Naive thymus-derived CD8-positive, alpha-beta T cell (primary cell): ENCODE measurements around the gene FGF1. TPM values are rescaled to one million over a fixed set of nuclear protein-coding genes. Genes with fewer than 3 reads are reported as not detected.

Source experiments
- ATAC-seq, 2 donors: fragments of 150-1000 bp; cut with Tn5 transposase in 1 of 2; sonication (Bioruptor Pico), chemical (Tn5 transposase) in 1 of 2; 1 replicate in 1 of 2; 2 replicates in 1 of 2; pipeline ENCODE4 v1.10.0; 2021; ENCODE audit warnings: mild to moderate bottlenecking in 2 of 2, moderate library complexity in 2 of 2
- POLR2A ChIA-PET: fragments of 350-600 bp; sonication (Branson Sonifier 250); formaldehyde crosslinking; loops from one replicate; lab custom pipeline; 2021; ENCODE audit warnings: antibody characterized with exemption; lab: Charles Lee
- DNase-seq, 10 donors: peaks; one replicate each; pipeline versions ENCODE4 v3.0.0 to v3.0.0-alpha.2; 2020 to 2022
- H3K27ac Mint-ChIP-seq, 10 donors: one replicate each; pipeline ENCODE4 v1.8.0; 2020 to 2022; ENCODE audit warnings: mild to moderate bottlenecking in 10 of 10, mixed read lengths in 10 of 10, moderate library complexity in 4 of 10, inconsistent platforms in 1 of 10
- H3K27me3 Mint-ChIP-seq, 5 donors: one replicate each; pipeline ENCODE4 v1.8.0; 2021 to 2022; ENCODE audit warnings: mixed read lengths in 5 of 5
- H3K36me3 Mint-ChIP-seq, 3 donors: one replicate each; pipeline ENCODE4 v1.8.0; 2020 to 2022; ENCODE audit warnings: mixed read lengths in 3 of 3, mild to moderate bottlenecking in 2 of 3, inconsistent platforms in 1 of 3
- H3K4me1 Mint-ChIP-seq, 4 donors: one replicate each; pipeline ENCODE4 v1.8.0; 2021 to 2022; ENCODE audit warnings: mixed read lengths in 4 of 4
- H3K4me3 Mint-ChIP-seq, 10 donors: one replicate each; pipeline ENCODE4 v1.8.0; 2020 to 2022; ENCODE audit warnings: mild to moderate bottlenecking in 10 of 10, mixed read lengths in 10 of 10, moderate library complexity in 6 of 10, inconsistent platforms in 1 of 10
- H3K9me3 Mint-ChIP-seq, 9 donors: one replicate each; pipeline ENCODE4 v1.8.0; 2020 to 2022; ENCODE audit warnings: mixed read lengths in 9 of 9, mild to moderate bottlenecking in 3 of 9, inconsistent platforms in 1 of 9, moderate library complexity in 1 of 9
- polyA plus RNA-seq, 3 donors: library from polyadenylated mRNA; unstranded; fragments of 300-500 nt; fragmentation: Illumina TruSeq; gene quantifications; one replicate each; pipeline ENCODE4 v1.2.3, GENCODE V29; 2021
- total RNA-seq, 8 experiments: library from RNA in 2 of 8; stranded (reverse) in 2 of 8; gene quantifications; one replicate each; pipeline ENCODE4 v1.2.3 and lab custom pipeline; 2021 to 2026

The FGF1 gene
- total and polyA plus RNA-seq, 5 experiments from 2014 or later = not detected

DNA sequence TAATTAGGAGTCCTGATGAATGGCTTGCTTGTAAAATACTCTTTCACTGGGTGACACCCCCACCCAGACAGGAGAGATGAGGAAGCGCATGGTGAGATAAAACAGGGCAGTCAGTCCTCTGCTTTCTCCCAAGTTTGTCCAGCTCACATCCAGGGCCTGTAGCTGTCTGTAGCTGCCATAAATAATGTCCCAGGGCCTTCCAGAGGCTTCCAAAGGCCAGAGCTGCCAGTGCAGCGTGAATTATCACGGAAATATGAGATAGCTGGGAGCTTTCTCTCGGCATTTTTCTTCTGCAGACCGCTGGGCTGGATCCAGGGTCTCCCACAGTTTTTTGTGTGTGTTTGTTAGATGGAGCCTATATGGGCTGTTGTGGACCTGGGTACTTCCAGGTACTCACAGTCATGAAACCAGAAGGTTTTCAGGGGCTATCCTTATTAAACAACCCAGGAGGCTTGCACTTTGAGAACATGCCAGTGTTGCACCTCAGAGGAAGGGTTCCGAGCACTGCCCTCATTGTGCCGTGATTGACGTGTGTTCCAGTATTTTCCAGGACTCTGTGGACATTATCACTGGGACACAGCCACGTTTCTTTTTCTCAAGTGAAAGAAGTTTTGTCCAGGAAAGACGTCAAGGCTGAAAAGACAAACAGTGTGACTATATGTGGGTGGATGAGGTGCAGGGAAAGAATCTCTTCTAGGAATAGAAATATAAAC, 117.5 kb downstream of the FGF1 start:
- Mint-ChIP-seq H3K9me3 (no peaks in the 10 kb centered on the region), H3K27ac (no peak overlapping the region), H3K27me3 (peaks cover 0 to 5% (median 0%) of the 10 kb centered on the region in 5 donors), H3K36me3 (peaks cover 0 to 1% (median 0%) of the 10 kb centered on the region in 3 donors), H3K4me1 (no peaks in the 10 kb centered on the region), H3K4me3 (no peak overlapping the region)
- ATAC-seq = no peak
- POLR2A ChIA-PET = no interaction called here
- no peak for DNase-seq

DNA sequence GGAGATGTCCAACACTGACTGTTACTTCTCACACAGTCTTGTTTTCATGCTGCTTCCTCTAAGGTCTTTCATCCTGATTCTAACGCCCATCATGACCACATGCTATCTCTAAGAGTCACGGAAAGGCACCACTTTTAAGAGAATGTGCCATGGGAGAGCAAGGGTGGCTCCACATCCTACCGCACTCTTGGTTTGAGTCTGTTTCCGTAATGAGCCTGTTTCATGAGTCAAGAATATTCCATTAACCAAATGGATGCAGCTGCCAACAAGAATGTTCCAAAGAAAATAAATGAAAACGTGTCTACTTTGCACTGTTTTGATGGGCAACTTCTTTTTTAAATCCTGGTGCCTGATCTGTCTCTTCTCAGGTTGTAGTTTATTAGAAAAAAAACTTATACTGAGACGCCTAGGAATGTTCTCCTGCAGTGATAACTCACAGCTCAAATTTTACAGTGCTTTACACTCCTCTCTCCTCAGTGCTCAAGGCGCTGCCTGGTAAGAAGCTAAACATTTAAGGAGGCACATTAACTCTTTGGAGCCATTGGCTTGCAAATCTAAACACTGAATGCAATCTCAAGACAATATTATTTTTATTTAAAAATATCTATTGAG, 124.3 kb downstream of the FGF1 start:
- Mint-ChIP-seq H3K27me3 (peaks cover 0 to 10% (median 0%) of the 10 kb centered on the region in 5 donors), H3K36me3 (peaks cover 0 to 2% (median 0%) of the 10 kb centered on the region in 3 donors), H3K9me3 (no peaks in the 10 kb centered on the region), H3K4me3 (no peak overlapping the region), H3K4me1 (no peaks in the 10 kb centered on the region), H3K27ac (no peak overlapping the region)
- ATAC-seq (no peak), DNase-seq (no peak)
- POLR2A ChIA-PET = no interaction called here

DNA sequence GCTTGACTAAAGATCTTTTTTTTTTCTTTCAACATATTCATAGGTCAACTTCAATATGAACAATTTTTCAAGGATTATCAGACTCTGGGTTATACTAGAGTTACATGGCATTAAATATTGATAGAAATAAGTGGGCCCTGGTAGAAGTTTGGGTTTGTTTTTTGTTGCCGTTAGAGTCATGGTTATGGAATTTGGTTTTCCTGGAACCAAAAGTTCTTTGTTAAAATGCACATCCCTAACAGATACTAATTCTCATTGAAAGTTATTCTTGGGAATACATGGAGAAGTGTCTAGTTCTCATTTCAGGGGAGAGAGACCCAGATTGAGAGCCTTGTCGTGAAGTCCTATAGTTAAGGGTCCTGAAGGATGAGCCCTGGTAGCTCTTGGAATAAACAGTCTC, 124.9 kb downstream of the FGF1 start:
- POLR2A ChIA-PET = no interaction called here
- no peak overlapping the region for H3K4me3 Mint-ChIP-seq
- no peak for ATAC-seq
- H3K27ac Mint-ChIP-seq = no peak overlapping the region
- H3K9me3 Mint-ChIP-seq = no peaks in the 10 kb centered on the region
- DNase-seq = no peak
- no peaks in the 10 kb centered on the region for H3K4me1 Mint-ChIP-seq
- H3K27me3 Mint-ChIP-seq = peaks cover 0 to 10% (median 0%) of the 10 kb centered on the region in 5 donors
- H3K36me3 Mint-ChIP-seq = peaks cover 0 to 2% (median 0%) of the 10 kb centered on the region in 3 donors

GRCh38 chr5:142552107-142552506, 133.8 kb downstream of the FGF1 start:
- H3K27ac Mint-ChIP-seq = peak overlapping the region in 1 of 10 donors; percentile 69
- POLR2A ChIA-PET = no interaction called here

DNA sequence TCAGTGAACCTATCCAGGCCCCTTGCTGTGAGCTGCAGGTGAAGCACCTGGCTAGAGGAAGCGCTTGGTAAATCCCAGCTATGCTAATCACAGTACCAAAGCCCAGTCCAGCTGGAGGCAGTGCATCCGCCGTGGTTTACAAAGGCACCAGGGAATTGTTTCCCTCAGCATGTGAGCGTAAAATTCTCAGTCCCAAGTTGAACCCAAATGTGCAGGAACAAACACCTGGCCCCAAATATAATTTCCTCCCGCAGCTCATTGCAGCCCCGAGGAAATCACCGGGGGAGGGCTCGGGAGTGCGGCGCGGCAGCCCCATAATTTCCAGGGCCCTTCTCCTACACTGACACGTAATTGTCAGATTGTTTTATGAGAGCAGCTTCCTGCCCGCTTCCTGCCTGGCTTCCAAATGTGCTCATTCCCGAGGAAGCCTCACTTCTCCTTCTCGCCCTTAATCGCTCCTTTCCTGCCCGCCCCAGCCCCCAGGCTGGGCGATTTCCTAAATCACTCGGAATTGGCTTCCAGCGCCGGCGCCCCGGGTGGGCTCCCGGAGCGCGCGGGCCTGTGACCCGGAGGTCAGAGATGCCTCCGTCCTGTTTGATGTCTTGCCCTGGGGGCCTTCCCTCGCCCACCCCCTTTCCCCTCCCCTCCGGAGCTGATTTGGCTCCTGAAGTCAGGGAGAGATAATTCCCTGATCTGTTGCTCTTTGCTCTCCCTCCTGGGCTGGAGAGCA, 134.4 kb downstream of the FGF1 start:
- POLR2A ChIA-PET = no interaction called here
- no peak for ATAC-seq
- no peak for DNase-seq
- peaks cover 15 to 44% (median 27%) of the 10 kb centered on the region in 5 donors for H3K27me3 Mint-ChIP-seq
- peak overlapping the region in 1 of 10 donors; percentile 69 for H3K27ac Mint-ChIP-seq
- H3K9me3 Mint-ChIP-seq = no peaks in the 10 kb centered on the region
- peak overlapping the region in 3 of 10 donors; percentile 10 to 31 (median 26) for H3K4me3 Mint-ChIP-seq
- no peaks in the 10 kb centered on the region for H3K36me3 Mint-ChIP-seq
- H3K4me1 Mint-ChIP-seq = peaks cover 4 to 17% (median 15%) of the 10 kb centered on the region in 4 donors

More at GRCh38 chr5:142552107-142552506, 133.8 kb downstream of the FGF1 start:
- ATAC-seq (no peak), DNase-seq (no peak)
- H3K9me3 Mint-ChIP-seq = no peaks in the 10 kb centered on the region
- no peaks in the 10 kb centered on the region for H3K36me3 Mint-ChIP-seq
- H3K4me1 Mint-ChIP-seq = peaks cover 4 to 17% (median 15%) of the 10 kb centered on the region in 4 donors
- peaks cover 15 to 44% (median 27%) of the 10 kb centered on the region in 5 donors for H3K27me3 Mint-ChIP-seq
- H3K4me3 Mint-ChIP-seq = peak overlapping the region in 2 of 10 donors; percentile 10 to 26

DNA sequence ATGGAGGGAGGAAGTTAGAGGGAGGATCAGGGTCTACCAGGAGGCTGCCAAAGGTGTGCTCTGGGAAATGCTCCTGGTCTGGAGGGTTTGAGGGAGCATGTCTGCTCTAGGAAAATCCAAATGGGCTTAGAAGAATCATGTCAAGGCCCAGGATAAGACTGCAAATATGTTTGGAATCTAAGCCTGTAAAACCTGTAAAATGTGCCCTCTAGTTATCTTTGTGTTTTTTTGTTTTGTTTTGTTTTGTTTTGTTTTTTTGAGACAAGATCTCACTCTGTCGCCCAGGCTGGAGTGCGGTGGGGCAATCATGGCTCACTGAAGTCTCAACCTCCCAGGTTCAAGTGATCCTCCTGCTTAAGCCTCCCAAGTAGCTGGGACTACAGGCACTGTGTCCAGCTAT, 135.4 kb downstream of the FGF1 start:
- H3K9me3 Mint-ChIP-seq = no peaks in the 10 kb centered on the region
- H3K36me3 Mint-ChIP-seq = no peaks in the 10 kb centered on the region
- H3K27me3 Mint-ChIP-seq = peaks cover 15 to 42% (median 27%) of the 10 kb centered on the region in 5 donors
- H3K4me1 Mint-ChIP-seq = peaks cover 4 to 17% (median 15%) of the 10 kb centered on the region in 4 donors
- no peak overlapping the region for H3K27ac Mint-ChIP-seq
- POLR2A ChIA-PET = no interaction called here
- ATAC-seq (no peak), DNase-seq (no peak)
- H3K4me3 Mint-ChIP-seq = no peak overlapping the region

GRCh38 chr5:142549834-142550233, 136.1 kb downstream of the FGF1 start:
- H3K4me1 Mint-ChIP-seq = peaks cover 4 to 17% (median 15%) of the 10 kb centered on the region in 4 donors
- ATAC-seq = no peak
- H3K36me3 Mint-ChIP-seq = no peaks in the 10 kb centered on the region
- POLR2A ChIA-PET = interaction anchor here (0.6 kb wide), 1 partner anchor 269 kb away, joined by 3 read pairs; no protein-coding TSS in a partner anchor
- no peaks in the 10 kb centered on the region for H3K9me3 Mint-ChIP-seq
- H3K27me3 Mint-ChIP-seq = peaks cover 15 to 40% (median 27%) of the 10 kb centered on the region in 5 donors
- H3K4me3 Mint-ChIP-seq = no peak overlapping the region
- DNase-seq = no peak
- no peak overlapping the region for H3K27ac Mint-ChIP-seq

- H3K4me1 Mint-ChIP-seq = peaks cover 7 to 17% (median 15%) of the 10 kb centered on the region in 4 donors
- POLR2A ChIA-PET = no interaction called here
- peak; percentile 37 to 44 for ATAC-seq
- peaks cover 19 to 39% (median 25%) of the 10 kb centered on the region in 5 donors for H3K27me3 Mint-ChIP-seq
- peak in 3 of 10 donors; percentile 11 to 25 (median 25) for DNase-seq
- H3K27ac Mint-ChIP-seq = no peak overlapping the region
- H3K9me3 Mint-ChIP-seq = no peaks in the 10 kb centered on the region
- no peak overlapping the region for H3K4me3 Mint-ChIP-seq
- no peaks in the 10 kb centered on the region for H3K36me3 Mint-ChIP-seq
Measured at GRCh38 chr5:142548739-142549275, 137.1 kb downstream of the FGF1 start.

DNA sequence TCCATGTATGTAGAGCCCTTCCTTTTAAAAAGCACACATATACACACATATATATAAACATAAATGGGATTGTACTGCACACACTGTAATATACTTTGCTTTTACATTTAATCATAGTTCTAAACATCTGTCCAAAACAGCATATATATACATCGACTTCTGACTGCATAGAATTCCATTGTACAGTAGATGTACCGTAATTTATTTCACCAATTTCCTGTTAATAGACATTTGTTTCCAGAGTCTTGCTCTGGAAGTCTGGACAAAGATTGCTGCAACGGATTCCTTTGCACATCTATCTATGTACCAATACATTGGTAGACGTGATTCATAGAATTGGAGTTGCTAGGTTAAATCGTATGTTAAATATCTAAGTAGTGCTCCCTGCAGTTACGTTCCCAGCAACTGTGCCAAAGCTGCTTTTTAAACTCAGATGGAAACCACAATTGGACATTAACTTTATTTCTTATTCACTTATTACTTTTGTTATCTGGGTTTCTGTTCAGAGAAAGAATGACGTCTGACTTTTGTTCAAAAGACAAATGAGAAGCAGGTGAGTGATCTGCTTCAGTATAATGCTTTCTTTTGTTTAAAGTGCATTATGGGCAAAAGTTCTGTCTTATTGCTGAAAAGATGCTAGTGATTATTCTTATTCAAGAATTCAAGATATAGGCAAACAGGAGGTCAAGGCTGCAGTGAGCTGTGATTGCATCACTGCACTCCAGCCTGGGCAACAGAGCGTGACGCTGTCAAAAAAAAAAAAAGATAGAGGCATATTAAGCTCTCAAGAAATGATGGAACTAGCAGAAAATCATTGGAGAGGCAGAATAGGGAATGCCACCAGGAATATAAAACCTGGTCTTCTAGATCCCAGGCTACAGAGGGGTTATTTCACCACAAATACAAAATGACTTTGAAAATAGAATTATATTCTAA, 138.2 kb downstream of the FGF1 start:
- ATAC-seq = no peak
- Mint-ChIP-seq H3K36me3 (no peaks in the 10 kb centered on the region), H3K27me3 (peaks cover 18 to 38% (median 24%) of the 10 kb centered on the region in 5 donors), H3K4me1 (peaks cover 7 to 17% (median 15%) of the 10 kb centered on the region in 4 donors), H3K4me3 (no peak overlapping the region), H3K9me3 (no peaks in the 10 kb centered on the region), H3K27ac (peak overlapping the region in 1 of 10 donors; percentile 13)
- DNase-seq = no peak
- POLR2A ChIA-PET = interaction anchor here (0.6 kb wide), 1 partner anchor 449 kb away, joined by 3 read pairs; no protein-coding TSS in a partner anchor

GRCh38 chr5:142545650-142546322, 140.1 kb downstream of the FGF1 start:
- Mint-ChIP-seq H3K9me3 (no peaks in the 10 kb centered on the region), H3K27me3 (peaks cover 9 to 21% (median 16%) of the 10 kb centered on the region in 5 donors), H3K36me3 (no peaks in the 10 kb centered on the region), H3K4me1 (peaks cover 3 to 9% (median 7%) of the 10 kb centered on the region in 4 donors), H3K4me3 (no peak overlapping the region), H3K27ac (no peak overlapping the region)
- ATAC-seq (no peak), DNase-seq (no peak)
- POLR2A ChIA-PET = no interaction called here

DNA sequence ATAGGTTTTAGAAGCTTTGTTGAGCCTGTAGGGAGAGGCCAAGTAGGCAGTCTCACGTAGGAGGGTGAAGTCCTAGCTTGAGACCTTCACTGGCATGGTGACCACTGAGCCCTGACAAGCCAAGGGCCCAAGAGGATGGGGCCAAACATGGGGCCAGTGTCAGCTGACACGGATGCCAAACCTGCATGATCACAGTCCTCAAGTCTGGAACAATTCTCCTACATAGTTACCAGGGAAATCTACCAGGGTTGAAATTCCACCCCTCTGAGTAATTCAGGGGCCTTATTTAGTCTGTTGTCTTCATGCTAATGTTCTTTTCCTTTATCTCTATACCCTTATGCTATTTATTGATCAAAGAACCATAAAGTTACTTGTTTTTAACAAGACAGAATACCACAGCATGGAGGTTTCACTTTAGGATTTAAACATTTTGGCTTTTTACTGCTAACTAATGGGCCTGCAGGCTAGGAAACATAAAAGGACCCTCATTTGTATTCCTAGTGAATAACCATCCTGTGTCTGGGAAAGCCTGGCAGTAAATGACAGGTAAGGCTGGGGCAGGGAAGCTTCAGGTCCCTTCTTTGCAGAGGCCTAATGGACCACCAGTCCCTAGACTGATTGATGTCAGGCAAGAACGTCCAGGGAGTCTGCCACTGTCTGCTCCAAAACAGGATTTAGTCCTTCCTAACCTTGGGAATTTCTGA, 140.8 kb downstream of the FGF1 start:
- H3K4me3 Mint-ChIP-seq = no peak overlapping the region
- peaks cover 3 to 9% (median 7%) of the 10 kb centered on the region in 4 donors for H3K4me1 Mint-ChIP-seq
- no peaks in the 10 kb centered on the region for H3K36me3 Mint-ChIP-seq
- POLR2A ChIA-PET = no interaction called here
- DNase-seq (no peak), ATAC-seq (no peak)
- H3K27ac Mint-ChIP-seq = no peak overlapping the region
- H3K27me3 Mint-ChIP-seq = peaks cover 6 to 18% (median 13%) of the 10 kb centered on the region in 5 donors
- no peaks in the 10 kb centered on the region for H3K9me3 Mint-ChIP-seq
